NCI-H510A treated with DMSO at 0.1 percent for 48 hours (cell line): ENCODE results near the gene UACA.
"Not testable (repeated sequence)": the region's sequence is repeated elsewhere in the genome, so short reads cannot be mapped to it uniquely, and the experiment has no call there.

Source experiments
- DNase-seq: peaks from one replicate; lab custom pipeline; 2025; lab: John Stamatoyannopoulos, UW

UACA gene, protein sequence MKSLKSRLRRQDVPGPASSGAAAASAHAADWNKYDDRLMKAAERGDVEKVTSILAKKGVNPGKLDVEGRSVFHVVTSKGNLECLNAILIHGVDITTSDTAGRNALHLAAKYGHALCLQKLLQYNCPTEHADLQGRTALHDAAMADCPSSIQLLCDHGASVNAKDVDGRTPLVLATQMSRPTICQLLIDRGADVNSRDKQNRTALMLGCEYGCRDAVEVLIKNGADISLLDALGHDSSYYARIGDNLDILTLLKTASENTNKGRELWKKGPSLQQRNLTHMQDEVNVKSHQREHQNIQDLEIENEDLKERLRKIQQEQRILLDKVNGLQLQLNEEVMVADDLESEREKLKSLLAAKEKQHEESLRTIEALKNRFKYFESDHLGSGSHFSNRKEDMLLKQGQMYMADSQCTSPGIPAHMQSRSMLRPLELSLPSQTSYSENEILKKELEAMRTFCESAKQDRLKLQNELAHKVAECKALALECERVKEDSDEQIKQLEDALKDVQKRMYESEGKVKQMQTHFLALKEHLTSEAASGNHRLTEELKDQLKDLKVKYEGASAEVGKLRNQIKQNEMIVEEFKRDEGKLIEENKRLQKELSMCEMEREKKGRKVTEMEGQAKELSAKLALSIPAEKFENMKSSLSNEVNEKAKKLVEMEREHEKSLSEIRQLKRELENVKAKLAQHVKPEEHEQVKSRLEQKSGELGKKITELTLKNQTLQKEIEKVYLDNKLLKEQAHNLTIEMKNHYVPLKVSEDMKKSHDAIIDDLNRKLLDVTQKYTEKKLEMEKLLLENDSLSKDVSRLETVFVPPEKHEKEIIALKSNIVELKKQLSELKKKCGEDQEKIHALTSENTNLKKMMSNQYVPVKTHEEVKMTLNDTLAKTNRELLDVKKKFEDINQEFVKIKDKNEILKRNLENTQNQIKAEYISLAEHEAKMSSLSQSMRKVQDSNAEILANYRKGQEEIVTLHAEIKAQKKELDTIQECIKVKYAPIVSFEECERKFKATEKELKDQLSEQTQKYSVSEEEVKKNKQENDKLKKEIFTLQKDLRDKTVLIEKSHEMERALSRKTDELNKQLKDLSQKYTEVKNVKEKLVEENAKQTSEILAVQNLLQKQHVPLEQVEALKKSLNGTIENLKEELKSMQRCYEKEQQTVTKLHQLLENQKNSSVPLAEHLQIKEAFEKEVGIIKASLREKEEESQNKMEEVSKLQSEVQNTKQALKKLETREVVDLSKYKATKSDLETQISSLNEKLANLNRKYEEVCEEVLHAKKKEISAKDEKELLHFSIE (N-terminal part only)

DNA sequence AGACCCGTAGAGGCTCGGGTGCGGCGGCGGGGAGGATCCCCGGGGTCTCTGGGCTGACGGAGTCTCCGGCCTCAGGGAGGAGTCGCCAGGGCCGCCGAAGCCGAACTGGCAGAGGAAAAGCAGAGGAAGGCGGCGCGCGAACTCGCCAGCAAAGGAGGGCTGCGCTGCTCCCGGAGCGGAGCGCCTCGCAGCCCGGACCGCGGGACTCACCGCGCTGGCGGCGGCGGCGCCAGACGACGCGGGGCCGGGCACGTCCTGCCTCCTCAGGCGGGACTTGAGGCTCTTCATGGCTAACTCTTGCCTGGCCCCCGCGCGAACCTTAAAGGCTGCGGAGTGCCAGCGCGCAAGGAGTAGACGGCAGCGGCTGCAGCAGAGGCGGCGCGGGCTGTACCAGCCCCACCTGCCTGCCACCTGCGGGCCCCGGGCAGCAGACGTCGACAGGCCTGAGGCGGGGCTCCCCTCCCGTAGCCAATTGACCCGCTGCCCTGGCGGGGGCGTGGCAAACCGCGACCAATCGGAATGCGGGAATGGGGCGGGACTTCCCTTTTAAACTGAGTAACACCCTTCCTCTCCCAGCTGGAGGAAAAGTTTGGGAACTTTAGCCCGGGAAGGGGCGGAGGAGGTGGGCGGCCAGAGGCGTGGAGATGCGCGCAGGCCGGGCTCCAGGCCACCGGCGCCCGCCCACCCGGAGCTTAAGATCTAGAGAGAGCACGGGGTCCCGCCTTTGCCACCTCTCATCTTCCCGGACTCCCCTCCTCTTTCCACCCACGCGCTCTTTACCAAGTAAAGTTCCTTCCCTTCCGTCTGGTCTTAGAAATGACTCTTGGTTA, at the start of gene UACA:
Gene UACA (minus strand): TSS at position 439 of the 830 bp plus-strand sequence. CDS start 151 bp downstream, at position 288.
- DNase-seq: peak; percentile 78

DNA sequence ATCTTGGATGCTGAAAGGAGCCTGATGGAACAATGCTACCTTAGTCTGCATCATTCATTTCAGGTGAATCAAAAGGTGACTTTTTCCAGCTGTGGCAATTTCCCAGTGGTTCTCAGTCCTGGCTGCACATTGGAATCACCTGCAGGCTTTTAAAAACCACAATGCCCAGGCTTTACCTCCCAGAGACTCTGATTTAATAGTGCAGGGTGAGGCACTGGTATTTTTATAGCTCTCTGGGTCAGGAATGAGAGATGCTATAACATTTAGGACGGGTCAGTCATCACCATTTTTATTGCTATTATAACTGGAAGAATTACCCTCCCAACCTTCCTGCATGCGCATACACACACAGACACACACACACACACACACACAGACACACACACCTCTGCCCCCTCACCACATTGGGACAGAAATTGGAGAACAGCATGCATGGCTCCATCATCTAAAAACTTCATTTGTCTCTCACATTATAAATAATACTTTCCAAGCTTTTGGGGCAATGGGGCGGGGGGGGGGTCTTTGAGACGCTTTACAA, 49.5 kb upstream of the UACA start:
- no peak for DNase-seq

- DNase-seq: no peak
These were observed 47.7 kb upstream of the UACA start for GRCh38 chr15:70810916-70811578.

DNA sequence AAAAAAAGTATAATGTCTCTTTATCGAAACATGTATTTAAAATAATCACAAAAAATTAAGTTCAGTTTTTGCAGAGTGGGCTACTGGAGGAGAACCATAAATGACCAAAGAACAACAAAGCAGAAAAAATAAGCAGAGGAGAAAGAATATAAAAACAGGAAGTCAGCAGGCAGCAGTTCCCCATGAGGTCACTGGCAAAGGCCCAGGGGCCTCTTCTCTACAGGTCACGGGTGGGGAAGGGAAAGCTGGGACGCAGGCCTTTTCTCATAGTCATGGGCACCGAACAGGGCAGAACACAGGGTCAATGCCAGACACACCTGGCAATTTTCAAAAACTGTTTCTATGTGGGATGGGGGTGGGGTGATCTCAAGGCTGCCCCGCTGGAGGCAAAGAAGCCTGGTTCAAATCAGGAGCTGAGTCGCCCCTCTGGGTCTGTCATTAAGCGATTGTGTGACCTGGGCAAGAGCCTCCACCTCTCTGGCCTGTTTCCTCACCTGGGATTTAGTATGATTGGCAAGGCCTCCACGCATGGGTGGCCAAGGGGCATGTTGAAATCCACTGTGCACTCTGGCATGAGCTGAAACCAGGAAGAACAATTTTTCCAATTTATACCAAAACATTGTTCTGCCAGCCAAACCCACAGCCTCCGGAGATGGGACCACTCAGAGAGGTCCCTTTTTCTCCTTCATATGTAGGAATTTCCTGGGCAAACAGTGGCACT, 43.8 kb upstream of the UACA start:
- DNase-seq: no peak

DNA sequence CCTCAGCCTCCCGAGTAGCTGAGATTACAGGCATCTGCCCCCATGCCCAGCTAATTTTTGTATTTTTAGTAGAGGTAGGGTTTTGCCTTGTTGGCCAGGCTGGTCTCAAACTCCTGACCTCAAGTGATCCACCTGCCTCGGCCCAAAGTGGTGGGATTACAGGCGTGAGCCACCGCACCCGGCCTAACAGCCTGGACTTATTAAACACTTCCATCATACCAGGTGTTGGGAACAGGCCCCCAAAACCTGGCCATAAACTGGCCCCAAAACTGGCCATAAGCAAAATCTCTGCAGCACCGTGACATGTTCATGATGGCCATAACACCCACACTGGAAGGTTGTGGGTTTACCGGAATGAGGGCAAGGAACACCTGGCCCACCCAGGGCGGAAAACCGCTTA, 41.0 kb upstream of the UACA start:
- not testable (repeated sequence) for DNase-seq

- no peak for DNase-seq
These were observed 39.3 kb upstream of the UACA start for GRCh38 chr15:70802629-70803028.

GRCh38 chr15:70801109-70801508, 37.8 kb upstream of the UACA start:
- DNase-seq: no peak

GRCh38 chr15:70799667-70800450, 36.5 kb upstream of the UACA start:
- DNase-seq: no peak

GRCh38 chr15:70797464-70797863, 34.1 kb upstream of the UACA start:
- DNase-seq: no peak

- no peak for DNase-seq
These were observed 33.4 kb upstream of the UACA start for GRCh38 chr15:70796516-70797310.

DNA sequence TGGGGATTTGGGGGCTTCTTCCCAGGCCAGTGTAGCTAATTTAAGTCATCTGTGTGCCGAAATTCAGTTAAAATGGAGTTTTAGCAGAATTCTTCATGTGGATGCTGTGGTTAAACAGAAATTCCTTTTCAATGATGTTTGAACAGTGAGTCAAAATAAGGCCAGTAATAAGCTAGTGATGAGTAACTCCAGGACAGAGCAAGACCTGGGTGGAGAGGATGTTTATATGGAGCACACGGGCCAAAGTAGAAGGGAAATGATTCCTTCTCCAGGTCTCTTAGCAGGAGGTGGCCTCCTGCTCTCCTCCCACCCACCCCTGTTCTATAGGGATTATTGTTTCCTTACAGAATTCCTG, 31.9 kb upstream of the UACA start:
- DNase-seq: no peak

DNA sequence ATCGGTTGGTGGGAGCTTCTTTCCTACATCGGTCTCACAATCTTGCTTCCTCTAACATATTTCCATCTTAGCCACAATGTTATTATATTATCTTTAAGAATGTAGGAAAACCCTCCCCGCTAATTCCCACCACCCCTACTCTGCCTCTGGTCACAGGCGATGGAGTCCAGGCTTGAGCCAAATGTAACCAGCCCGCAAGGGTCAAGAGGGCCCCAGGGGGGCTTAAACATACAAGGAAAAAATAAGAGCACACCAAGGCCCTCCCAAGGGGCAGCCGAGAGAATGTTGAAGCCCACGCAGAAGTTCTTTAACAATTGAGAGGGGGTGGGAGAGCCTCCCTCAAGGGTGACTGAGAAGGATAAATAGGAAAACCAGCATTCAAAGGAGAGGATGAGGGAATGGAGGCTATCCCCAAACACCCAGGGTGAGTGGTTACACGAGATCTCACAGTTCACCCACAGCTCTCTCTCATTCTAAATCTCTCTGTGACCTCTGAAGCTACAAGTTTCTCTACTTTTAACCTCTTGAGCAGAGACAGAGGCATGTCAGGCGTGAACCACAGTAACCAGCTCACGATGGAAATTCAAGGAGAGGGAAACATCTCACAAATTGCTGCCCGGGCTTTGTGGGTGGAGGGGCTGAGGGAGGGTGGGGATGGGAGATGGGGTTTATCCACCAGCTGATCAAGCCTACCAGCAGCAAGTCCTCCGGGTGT, 31.4 kb upstream of the UACA start:
- DNase-seq: no peak

DNA sequence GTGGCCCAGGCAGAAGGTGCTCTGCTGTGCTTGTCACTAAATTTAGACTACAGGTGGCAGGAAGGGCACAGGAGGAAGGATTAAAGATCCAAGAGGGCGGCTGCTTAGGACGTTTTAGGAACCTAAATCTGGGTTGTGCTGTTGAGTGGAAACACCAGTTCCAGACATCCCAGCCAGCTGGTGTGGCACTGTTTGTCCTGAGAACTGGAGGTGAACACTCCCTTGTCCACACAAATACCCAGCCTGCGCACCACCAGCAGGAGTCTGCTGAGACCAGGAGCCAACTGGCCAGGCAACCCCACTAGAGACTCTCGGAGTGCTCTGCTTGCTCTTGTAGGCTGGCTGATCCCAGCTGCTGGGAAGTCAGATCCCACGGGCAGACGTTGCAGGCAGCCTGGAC, 30.3 kb upstream of the UACA start:
- no peak for DNase-seq

DNA sequence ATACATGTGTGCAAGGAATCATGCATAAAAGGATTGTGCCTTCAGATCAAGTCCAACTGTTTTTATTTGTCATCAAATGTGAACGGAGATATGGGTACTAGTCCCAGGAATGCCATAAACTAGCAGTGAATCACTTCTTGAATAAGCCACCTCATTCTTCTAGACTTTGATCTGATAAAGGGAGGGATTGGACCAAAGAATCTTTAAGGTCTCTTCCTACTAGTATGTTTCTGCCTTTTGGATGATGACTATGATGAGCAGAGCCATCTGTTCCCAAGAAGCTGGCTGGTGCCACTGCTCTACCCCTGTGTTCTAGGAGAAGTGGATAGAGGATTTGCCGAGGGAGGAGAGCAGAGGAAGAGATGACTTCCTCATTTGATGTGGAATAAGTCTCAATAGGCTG, 28.8 kb upstream of the UACA start:
- no peak for DNase-seq

- DNase-seq: no peak
These were observed 27.9 kb upstream of the UACA start for GRCh38 chr15:70791259-70791658.

GRCh38 chr15:70789213-70789612, 25.9 kb upstream of the UACA start:
- no peak for DNase-seq
